Stimulated activated CD4-positive, alpha-beta T cell treated with anti-CD3 and anti-CD28 coated beads, Interleukin-15, amount 100 ng/mL, for 48 hours (primary cell): ENCODE results near the gene MTMR1.

Source experiments
- DNase-seq, 2 donors: peaks; one replicate each; pipeline ENCODE4 v3.0.0-alpha.2; 2020; ENCODE audit warnings: low read depth in 2 of 2

The MTMR1 gene

GRCh38 chrX:150696866-150697265, 3.7 kb downstream of the MTMR1 start:
- DNase-seq = no peak

GRCh38 chrX:150697641-150698040, 4.4 kb downstream of the MTMR1 start:
- no peak for DNase-seq

GRCh38 chrX:150698981-150699380, 5.8 kb downstream of the MTMR1 start:
- no peak for DNase-seq

GRCh38 chrX:150700107-150700506, 6.9 kb downstream of the MTMR1 start:
- no peak for DNase-seq

- no peak for DNase-seq
Measured at GRCh38 chrX:150701377-150701776, 8.2 kb downstream of the MTMR1 start.

GRCh38 chrX:150702966-150703694, 9.9 kb downstream of the MTMR1 start:
- DNase-seq = no peak

GRCh38 chrX:150703695-150703974, 10.4 kb downstream of the MTMR1 start:
- no peak for DNase-seq

GRCh38 chrX:150704030-150704613, 10.9 kb downstream of the MTMR1 start:
- DNase-seq = no peak

GRCh38 chrX:150712619-150713018, 19.4 kb downstream of the MTMR1 start:
- no peak for DNase-seq

GRCh38 chrX:150715184-150715583, 22.0 kb downstream of the MTMR1 start:
- no peak for DNase-seq

- no peak for DNase-seq
Measured at GRCh38 chrX:150719621-150720020, 26.4 kb downstream of the MTMR1 start.

- DNase-seq = no peak
Measured at GRCh38 chrX:150729956-150730355, 36.8 kb downstream of the MTMR1 start.

GRCh38 chrX:150730719-150731118, 37.5 kb downstream of the MTMR1 start:
- no peak for DNase-seq

GRCh38 chrX:150731795-150732194, 38.6 kb downstream of the MTMR1 start:
- DNase-seq = peak; percentile 47 to 65

GRCh38 chrX:150736475-150736874, 43.3 kb downstream of the MTMR1 start:
- DNase-seq = no peak

- DNase-seq = no peak
Measured at GRCh38 chrX:150752124-150752523, 58.9 kb downstream of the MTMR1 start.

- no peak for DNase-seq
Measured at GRCh38 chrX:150753357-150753756, 60.2 kb downstream of the MTMR1 start.

GRCh38 chrX:150753968-150754367, 60.8 kb downstream of the MTMR1 start:
- DNase-seq = no peak

- no peak for DNase-seq
Measured at GRCh38 chrX:150757371-150757770, 64.2 kb downstream of the MTMR1 start.

- no peak for DNase-seq
Measured at GRCh38 chrX:150759568-150760416, 66.6 kb downstream of the MTMR1 start.

- no peak for DNase-seq
Measured at GRCh38 chrX:150761176-150761818, 68.1 kb downstream of the MTMR1 start.

GRCh38 chrX:150761819-150762216, 68.6 kb downstream of the MTMR1 start:
- DNase-seq = no peak
